NCI-H1092 treated with DMSO at 0.1 percent for 48 hours (cell line): ENCODE data around the gene THSD7B.
A peak's percentile ranks its signal among the peaks of the same experiment; 100 is the strongest.
"Not testable (repeated sequence)": the region's sequence is repeated elsewhere in the genome, so short reads cannot be mapped to it uniquely, and the experiment has no call there.

Experiments
- DNase-seq: peaks from one replicate; lab custom pipeline; 2025; lab: John Stamatoyannopoulos, UW

The THSD7B gene, protein sequence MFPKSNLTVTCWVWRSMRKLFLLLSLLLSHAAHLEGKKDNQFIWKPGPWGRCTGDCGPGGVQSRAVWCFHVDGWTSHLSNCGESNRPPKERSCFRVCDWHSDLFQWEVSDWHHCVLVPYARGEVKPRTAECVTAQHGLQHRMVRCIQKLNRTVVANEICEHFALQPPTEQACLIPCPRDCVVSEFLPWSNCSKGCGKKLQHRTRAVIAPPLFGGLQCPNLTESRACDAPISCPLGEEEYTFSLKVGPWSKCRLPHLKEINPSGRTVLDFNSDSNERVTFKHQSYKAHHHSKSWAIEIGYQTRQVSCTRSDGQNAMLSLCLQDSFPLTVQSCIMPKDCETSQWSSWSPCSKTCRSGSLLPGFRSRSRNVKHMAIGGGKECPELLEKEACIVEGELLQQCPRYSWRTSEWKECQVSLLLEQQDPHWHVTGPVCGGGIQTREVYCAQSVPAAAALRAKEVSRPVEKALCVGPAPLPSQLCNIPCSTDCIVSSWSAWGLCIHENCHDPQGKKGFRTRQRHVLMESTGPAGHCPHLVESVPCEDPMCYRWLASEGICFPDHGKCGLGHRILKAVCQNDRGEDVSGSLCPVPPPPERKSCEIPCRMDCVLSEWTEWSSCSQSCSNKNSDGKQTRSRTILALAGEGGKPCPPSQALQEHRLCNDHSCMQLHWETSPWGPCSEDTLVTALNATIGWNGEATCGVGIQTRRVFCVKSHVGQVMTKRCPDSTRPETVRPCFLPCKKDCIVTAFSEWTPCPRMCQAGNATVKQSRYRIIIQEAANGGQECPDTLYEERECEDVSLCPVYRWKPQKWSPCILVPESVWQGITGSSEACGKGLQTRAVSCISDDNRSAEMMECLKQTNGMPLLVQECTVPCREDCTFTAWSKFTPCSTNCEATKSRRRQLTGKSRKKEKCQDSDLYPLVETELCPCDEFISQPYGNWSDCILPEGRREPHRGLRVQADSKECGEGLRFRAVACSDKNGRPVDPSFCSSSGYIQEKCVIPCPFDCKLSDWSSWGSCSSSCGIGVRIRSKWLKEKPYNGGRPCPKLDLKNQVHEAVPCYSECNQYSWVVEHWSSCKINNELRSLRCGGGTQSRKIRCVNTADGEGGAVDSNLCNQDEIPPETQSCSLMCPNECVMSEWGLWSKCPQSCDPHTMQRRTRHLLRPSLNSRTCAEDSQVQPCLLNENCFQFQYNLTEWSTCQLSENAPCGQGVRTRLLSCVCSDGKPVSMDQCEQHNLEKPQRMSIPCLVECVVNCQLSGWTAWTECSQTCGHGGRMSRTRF (N-terminal part only)

GRCh38 chr2:136765256-136766072 is at the start of gene THSD7B:
Gene THSD7B, plus strand, starts transcription at chr2:136765545. Its CDS starts 116,634 bp downstream, at chr2:136882179.
- DNase-seq, result no peak

DNA sequence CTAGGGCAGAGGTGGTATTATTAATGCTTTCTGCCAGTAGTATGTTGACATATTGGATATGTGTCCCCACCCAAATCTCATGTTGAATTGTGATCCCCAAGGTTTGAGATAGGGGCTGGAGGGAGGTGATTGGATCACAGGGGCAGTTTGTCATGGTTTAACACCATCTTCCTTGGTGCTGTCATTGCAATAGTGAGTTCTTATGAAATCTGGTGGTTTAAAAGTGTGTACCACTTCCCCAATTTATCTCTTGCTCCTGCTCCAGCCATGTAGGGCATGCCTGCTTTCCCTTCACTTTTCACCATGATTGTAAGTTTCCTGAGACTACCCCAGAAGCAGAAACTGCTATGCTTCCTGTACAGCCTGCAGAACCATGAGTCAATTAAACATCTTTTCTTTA is 47.1 kb upstream of the THSD7B start:
- no peak for DNase-seq

- DNase-seq, result peak; percentile 7
These were observed 37.2 kb upstream of the THSD7B start for GRCh38 chr2:136727973-136728699.

DNA sequence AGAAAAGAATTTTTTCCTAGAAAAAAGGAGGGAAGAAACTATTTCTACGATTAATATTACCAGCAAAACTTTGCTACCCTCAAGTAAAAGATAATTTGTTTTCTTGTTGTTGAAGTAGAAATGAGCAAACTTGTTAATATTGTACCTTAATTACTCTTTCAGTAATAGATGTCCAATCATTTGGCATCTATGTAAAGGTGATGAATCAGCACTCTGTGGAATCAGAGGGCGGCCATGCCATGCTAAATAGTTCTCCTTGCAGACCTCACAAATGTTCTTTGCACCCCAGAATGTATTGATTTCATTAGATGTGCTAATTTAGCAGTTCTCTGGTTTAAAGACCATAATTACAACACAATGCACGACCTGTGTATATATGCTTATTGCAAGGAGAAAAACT is 29.1 kb upstream of the THSD7B start:
- DNase-seq, result no peak

GRCh38 chr2:136738044-136738443 is 27.3 kb upstream of the THSD7B start:
- DNase-seq, result no peak

GRCh38 chr2:136741471-136741870 is 23.9 kb upstream of the THSD7B start:
- DNase-seq, result no peak

GRCh38 chr2:136750065-136750464 is 15.3 kb upstream of the THSD7B start:
- DNase-seq, result no peak

DNA sequence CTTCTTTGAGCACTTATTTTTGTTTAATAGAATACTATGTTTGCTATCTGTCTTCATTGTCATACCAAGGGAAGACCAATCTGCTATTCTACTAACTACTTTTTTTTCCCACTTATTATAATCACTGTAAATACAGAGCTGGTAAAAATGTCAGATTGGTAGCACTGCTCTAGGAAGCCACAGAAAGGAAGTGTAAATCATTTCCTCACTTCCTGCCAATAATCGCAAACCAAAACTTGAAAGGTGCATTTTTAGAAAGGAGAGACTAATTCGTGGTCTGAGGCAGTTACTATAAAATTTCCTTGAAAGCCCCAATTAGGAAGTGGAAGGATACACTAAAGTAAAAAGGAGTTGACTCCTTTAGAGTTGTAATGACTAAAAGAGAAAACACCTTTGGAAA is 13.9 kb upstream of the THSD7B start:
- no peak for DNase-seq

DNA sequence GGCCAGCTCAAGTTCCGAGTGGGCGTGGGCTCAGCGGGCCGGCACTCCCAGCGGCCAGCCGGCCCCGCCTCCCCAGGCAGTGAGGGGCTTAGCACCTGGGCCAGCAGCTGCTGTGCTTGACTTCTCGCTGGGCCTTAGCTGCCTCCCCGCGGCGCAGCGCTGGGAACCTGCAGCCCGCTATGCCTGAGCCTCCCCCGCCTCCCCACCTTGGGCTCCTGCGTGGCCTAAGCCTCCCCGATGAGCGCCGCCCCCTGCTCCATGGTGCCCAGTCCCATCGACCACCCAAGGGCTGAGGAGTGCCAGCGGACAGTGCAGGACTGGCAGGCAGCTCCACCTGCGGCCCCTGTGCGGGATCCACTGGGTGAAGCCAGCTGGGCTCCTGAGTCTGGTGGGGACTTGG is 6.8 kb upstream of the THSD7B start:
- DNase-seq, result not testable (repeated sequence)

GRCh38 chr2:136764452-136765255 is 691 bp upstream of the THSD7B start:
- no peak for DNase-seq

GRCh38 chr2:136766073-136766404 is 694 bp downstream of the THSD7B start:
- peak; percentile 11 for DNase-seq

DNA sequence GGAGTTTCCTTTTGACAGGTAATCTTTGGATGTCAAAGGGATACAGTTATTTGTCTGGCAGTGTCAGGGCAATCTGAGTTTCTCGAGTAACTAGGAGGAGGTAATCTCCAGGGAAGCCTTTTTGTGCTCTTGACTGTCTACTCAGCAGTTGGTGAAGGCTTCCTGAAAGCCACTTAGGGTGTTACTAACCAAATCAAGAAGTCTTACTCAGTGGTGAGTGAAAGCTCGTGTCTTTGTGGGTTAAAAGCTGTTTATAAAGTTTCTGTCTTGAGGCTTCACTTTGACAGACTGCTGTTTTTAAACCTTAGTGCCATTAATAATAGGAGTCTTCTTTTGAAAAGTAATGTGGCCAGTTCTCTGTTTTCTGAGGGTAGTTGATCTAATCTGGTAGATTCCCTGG is 1.7 kb downstream of the THSD7B start:
- DNase-seq, result no peak

GRCh38 chr2:136769871-136770270 is 4.5 kb downstream of the THSD7B start:
- DNase-seq, result no peak

DNA sequence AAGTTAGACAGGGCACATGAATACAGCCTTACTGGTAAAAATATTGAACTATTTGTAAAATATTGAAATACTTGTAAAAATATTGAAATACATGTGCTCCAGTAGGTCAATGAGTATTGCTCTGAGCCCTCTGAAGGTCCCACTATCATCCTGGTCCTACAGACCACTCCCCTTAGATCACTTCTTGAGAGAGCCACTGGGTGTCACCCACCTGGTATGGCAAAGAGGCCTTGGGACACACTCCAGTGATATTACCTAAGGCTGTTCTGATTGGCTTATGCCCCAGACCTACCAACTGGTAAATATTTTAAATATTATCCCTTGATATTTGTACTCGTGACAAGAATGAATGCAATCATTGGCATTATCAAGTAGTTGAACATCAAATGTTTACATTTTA is 5.0 kb downstream of the THSD7B start:
- DNase-seq, result no peak

DNA sequence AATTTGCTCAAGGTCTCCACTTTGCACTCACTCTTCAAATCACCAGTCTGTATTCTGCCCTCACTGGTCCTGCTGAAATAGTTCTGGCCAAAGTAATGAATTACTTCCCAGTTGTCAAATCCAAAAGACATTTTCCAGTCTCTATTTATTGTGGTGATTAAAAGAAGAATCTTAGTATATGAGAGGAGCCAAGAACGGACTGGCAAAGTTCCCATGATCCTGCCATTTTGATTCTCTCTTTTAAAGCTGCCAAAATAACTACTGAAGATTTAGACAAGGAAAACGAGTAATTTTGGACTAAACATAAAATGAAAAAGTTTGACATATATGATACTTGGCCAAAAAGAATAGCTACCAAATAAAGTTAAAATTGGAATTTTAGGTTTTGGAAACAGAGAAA is 12.0 kb downstream of the THSD7B start:
- no peak for DNase-seq

DNA sequence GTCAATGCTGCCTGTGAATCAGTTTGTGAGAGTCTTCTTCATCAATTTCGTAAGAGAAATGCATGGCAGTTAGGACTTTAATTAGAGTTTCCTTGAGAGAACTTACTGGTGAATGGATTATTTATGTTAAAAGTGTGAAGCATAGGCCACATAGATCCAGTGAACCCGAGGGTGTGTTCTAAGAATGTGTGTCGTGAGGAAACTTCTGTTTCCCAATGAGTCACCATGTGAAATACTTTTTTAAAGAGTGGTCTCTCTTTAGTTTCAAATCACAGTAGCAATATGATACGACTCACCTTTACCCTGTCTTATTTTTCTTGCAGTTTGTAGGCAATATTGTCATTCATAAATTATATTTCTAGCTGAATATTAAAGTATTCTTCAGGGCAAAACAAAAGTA is 18.5 kb downstream of the THSD7B start:
- no peak for DNase-seq

GRCh38 chr2:136785215-136785614 is 19.9 kb downstream of the THSD7B start:
- DNase-seq, result no peak

GRCh38 chr2:136787970-136788369 is 22.6 kb downstream of the THSD7B start:
- DNase-seq, result no peak

GRCh38 chr2:136796339-136796738 is 31.0 kb downstream of the THSD7B start:
- no peak for DNase-seq

DNA sequence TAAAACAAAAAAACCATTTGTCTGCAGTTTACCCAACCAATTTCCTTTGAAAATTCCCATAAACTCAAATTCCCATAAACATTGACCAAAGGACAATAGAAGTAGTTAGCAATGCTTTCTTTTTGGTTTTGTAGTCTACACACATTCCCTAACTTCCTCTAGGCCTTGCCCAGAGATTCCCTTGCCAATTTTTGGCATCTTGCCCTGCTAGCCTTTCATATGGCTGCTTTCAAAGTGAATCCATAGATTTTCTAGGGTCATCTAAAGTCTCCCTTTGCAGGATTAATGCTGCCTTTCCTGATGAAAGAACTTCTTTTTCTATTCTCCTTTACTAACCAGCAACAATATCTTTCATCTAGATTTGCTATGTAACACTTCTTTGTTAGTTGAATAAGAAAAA is 33.4 kb downstream of the THSD7B start:
- DNase-seq, result no peak
